ENCODE data around the gene TSPEAR.

TSPEAR gene

GRCh38 chr21:44740742-44741141, 29.4 kb upstream of the TSPEAR start:
- no peak for DNase-seq (ENCODE audit: low read depth in 2 of 2)

DNA sequence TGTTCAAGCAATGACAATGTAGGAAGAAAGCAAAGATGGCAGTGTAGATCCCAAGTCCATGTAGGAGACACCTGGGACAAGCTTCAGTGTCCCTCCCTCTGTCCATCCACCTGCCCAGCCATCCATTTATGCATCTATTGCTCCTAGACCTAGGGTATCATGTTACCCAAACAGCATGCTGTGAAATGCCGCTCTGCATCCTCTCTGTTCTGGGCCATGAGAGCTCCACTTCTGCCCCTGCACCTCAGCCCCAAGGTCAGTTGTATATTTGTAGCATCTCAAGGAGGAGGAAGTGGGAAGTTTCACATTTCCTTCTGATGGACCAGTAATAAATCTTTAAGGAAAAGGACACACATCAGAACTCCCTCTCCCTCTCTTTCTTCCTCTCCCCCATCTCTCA, 27.9 kb upstream of the TSPEAR start:
- no peak for DNase-seq (ENCODE audit: low read depth in 2 of 2)

DNA sequence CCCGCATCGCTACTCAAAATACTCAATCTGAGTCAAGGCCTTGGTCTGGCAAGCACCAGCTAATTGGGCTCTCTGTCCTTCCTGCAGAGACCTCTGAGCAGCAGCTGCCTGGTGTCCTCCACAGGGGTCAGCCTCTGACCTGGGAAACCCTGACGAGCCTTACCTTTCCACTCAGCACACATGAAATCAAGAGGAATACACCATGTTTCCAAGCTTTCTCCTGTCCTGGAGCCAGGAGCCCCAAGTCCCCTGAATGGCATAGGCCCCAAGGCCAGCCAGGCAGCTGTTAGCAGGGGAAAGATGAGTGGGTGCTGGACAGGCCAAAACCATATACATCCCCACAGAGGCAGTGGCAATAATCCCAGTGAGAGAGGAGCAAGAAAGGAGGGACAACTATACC, 27.2 kb upstream of the TSPEAR start:
- no peak for DNase-seq (ENCODE audit: low read depth in 2 of 2)

DNA sequence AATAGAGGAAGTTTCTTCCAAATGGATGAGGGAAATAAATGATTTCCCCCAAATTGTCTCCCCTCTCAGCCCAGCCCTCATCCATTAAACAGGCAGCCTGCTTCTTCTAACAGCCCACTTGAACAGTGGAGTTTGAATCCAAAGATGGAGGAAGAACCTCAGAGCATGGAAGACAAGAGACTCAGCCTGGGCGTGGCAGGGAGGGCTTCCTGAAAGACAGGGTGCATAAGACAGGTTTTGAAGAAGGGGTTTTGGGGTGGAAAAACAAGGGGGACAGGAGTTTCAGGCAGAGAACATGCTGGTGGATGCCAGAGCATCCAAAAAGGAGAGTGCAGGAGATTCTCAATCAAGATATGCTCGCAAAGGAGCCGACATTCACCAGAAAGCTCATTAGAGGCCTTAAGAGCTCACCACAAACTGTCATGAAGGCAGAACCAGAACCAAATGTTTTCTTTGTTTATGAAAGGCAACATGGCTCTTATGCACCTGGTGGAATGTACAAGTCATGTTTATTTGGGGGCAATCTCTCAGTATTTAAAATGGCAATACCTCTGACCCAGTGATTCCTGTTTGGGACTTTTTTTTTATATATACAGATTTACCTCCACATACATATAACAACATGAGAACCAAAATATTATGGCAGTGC, 26.5 kb upstream of the TSPEAR start:
- DNase-seq (ENCODE audit: low read depth in 2 of 2) = no peak

- DNase-seq (ENCODE audit: low read depth in 2 of 2) = no peak
Measured at GRCh38 chr21:44736291-44737004, 25.1 kb upstream of the TSPEAR start.

GRCh38 chr21:44735821-44736220, 24.4 kb upstream of the TSPEAR start:
- no peak for DNase-seq (ENCODE audit: low read depth in 2 of 2)

DNA sequence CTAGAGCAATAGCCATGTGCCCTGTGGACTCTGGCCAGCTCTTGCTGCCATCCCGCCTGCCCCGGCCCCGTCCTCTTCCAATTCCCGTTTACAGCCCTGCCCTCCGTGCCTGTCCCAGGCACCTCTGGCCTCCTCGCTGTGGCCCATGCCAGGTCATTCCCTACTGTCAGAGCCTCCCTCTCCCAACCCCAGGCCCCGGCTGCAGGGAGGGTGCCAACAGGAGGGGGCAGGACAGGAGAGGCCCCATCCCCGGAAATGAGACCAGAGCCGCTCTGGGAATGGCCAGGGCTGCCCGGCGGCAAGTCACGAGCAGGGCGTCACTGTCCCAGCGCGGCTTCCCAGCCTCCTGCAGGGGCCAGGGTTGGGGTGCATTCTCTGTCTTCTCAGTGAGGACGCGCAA, 23.5 kb upstream of the TSPEAR start:
- DNase-seq (ENCODE audit: low read depth in 2 of 2) = no peak

DNA sequence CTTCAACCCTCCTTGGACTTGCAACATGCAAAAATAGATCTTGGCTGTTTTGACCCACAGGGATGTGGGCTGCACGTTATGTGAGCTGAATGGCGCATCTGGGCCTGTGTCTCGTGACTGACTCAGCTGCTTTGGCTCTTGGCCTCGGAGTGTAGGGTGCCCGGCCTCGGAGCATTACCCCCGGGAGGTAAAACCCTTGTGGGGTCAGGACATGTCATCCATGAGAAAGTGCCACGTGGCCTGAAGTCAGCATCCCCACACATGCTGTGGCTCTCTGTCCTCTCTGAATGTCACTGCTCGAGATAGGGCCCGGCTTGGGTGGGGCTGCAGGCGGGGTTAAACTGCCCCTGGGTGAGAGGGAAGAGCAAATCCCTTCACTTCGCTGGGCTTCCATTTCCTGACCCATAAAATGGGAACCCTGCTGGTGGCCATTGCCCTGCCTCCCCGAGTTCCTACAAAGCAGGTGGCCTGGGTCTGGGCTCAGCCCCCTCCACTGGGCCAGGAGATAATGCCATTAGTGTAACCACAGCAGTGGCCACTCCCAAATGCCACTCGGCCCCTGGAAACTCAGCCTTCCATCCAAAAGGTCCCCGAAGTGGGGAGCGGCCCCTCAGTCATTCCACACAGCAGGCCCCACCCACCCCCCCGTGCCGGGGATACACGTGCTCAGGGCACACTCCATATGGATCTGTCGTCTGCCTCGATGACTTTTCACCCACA, 22.8 kb upstream of the TSPEAR start:
- DNase-seq (ENCODE audit: low read depth in 2 of 2) = no peak

- DNase-seq (ENCODE audit: low read depth in 2 of 2) = no peak
Measured at GRCh38 chr21:44732956-44733355, 21.6 kb upstream of the TSPEAR start.

GRCh38 chr21:44732263-44732662, 20.9 kb upstream of the TSPEAR start:
- DNase-seq (ENCODE audit: low read depth in 2 of 2) = no peak

DNA sequence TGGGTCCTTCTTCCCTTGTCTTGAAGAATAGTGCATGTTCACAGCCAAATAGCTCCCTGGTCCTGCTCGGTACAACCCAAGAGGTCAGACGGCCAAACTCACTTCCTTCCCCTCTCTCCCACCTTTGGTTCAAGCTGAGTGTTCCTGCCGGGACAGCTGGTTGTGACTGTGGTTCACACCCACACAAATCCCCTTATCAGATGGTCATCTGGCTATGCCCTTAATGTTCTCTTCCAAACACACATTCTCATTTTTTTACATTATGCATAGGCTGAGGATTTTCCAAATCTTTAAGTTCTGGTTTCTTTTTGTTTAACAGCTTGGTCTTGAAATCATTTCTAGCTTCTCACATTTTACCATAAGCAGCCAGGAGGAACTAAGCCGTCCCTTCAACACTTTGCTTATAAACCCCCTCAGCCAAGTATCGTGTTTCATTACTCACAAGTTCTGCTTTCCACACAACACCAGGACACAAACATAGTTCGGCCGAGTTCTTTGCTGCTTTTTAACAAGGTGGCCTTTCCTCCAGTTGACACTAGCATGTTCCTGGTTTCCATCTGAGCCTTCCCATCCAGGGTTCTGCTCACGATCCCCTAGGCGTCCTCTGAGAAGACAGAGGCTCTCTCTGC, 19.7 kb upstream of the TSPEAR start:
- DNase-seq (ENCODE audit: low read depth in 2 of 2) = no peak

DNA sequence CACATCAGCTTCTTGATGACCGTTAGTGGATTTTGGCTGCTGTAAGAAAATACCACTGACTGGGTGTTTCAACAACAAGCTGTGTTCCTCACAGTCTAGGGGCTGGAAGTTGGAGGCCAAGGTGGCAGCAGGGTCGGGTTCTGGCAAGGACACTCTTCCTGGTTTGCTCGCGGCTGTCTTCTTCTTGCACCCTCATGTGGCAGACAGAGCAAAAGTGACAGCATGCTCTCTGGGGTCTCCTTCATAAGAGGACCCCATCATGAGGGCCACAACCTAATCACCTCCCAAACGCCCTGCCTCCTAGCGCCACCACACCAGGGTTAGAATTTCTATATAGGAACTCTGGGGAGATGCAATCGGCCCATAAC, 18.6 kb upstream of the TSPEAR start:
- DNase-seq (ENCODE audit: low read depth in 2 of 2) = no peak

DNA sequence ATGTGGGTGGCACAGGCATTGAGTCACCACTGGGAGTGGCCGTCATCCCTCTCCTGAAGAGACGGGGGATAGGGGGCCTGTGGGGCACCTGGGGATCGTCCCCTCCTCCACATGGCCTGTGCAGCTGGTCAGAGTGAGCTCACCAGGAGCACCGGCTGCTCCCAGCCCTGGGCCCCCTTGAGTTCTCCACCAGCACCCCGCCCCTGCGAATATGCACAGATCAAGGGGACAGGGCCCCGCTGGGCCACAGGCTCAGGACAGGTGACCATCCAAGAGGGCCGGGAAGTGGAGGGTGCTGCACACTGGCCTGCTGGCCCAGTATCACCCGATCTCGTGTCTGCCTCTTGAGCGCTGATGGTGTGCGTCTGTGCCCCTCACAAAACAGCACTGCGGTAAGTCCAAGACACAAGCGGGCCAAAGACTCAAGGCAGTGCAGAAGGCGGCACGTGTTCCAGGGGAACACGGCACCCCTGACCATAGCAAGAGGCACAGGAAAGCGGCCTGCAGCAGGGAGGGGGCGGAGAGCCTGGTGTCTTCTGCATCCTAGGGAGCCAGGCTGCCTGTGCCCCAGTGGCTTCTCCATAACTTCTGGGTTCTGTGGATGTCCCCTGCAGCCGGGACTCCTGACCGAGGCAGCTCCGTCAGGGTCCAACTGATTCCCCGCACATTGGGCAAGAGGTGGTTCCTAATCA, 18.1 kb upstream of the TSPEAR start:
- no peak for DNase-seq (ENCODE audit: low read depth in 2 of 2)

DNA sequence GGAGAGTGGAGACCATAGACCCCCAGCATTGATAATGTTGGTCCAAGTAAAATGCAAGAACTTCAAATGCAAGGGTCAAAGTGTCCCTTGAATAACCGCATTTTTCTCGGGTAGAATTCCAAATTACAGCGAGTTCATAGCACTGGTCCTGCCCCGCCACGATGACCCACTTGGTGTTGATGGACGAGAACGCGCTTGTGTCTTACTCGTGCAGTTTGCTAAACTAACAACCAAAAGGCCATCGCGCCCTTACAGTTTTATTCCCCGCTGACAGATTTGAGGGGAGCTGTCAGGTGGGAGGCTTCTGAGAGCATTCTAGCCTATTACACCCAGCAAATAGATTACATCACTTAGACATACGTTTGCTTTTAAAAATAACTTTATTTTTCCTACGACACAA, 17.3 kb upstream of the TSPEAR start:
- no peak for DNase-seq (ENCODE audit: low read depth in 2 of 2)

GRCh38 chr21:44727757-44728156, 16.4 kb upstream of the TSPEAR start:
- no peak for DNase-seq (ENCODE audit: low read depth in 2 of 2)

DNA sequence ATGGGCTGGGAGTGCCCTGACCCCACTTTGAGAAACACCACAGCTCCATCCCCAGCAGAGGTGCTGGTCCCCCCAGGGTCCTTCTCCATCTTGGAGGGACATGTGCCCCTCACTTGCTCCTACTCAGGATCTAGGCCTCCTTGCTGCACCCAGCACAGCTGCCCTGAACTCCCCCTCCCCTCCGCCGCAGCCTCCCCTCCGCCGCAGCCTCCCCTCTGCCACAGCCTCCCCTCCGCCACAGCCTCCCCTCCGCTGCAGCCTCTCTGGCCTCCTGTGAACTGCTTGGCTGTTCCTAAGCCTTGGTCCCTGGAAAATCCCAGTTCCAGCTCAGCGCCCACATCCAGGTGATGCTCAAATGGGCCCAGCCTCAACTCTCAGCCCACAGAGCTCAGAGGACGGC, 15.9 kb upstream of the TSPEAR start:
- DNase-seq (ENCODE audit: low read depth in 2 of 2) = no peak

- no peak for DNase-seq (ENCODE audit: low read depth in 2 of 2)
Measured at GRCh38 chr21:44726826-44727225, 15.5 kb upstream of the TSPEAR start.

GRCh38 chr21:44724926-44725325, 13.6 kb upstream of the TSPEAR start:
- DNase-seq (ENCODE audit: low read depth in 2 of 2) = no peak

DNA sequence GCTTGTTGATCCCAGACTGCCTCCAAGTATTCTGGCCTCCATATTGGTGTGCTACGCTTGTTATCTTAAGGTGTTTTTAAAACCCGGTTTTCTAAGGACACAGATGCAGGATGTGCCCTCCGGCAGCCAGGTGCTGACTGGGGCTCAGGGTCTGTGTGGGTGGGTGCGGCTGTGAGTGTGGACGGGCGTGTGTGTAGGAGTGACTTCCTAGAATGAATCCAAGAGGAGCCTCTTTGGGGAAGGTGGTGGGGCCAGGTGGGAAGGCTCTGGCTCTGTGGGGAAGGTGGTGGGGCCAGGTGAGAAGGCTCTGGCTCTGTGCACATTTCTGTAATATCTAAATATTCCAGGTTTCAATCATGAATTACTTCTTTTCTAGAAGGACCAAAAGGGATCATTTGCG, 12.8 kb upstream of the TSPEAR start:
- no peak for DNase-seq (ENCODE audit: low read depth in 2 of 2)

DNA sequence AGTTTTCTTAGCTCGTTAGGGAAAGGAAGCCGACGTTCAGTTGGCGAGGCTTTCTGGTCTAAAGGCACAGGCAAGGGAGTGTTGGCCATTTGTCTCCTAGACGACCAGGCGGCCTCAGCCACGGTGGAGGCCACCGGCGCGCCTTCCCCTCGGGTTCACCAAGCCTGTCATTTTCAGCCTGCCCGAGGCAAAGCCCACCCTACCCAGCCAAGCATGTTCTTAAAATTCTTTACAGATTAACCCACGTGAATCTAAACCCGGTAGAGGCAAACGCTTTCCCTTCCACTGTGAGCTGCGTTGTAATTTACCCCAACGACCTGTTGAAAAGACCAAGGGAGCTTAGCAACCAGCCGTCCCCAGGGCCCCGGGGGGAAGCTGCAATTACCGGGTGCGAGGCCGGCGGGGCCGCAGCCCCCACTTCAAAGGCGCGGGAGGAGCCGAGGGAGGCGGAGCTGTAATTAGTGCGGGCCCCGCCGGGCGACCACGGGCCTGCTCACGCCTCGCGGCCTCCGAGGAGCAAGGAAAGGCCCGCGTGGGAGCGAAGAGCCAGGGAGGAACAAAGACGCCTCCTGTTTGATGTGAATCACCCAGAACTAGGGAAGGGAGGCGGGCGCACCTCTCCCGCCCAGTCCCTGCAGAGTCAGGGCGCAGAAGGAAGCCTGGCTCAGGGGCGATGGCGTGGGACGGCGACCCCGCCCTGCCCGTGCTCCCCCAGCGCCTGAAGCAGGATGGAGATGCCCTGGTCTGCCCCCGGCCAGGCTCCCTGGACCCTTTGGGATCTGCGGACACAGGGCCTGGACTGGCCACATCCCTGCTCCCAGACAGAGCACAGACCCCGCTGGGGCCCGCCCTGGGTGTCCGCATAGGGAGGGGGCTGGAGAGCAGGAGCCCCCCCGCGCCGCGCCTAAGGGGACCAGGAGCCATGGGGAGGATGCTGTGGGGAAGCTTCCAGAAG, 12.1 kb upstream of the TSPEAR start:
- no peak for DNase-seq (ENCODE audit: low read depth in 2 of 2)

GRCh38 chr21:44722731-44723130, 11.4 kb upstream of the TSPEAR start:
- DNase-seq (ENCODE audit: low read depth in 2 of 2) = no peak
